HPDE6-E6E7 (cell line): Measurements from ENCODE around the gene CACNA1B.

Experiments used
- DNase-seq: peaks from one replicate; pipeline ENCODE4 v3.0.0; 2011; ENCODE audit warnings: missing footprints; ENCODE audit errors: extremely low spot score

The CACNA1B gene

GRCh38 chr9:137984520-137985257 is 107.1 kb downstream of the CACNA1B start:
- DNase-seq = no peak

DNA sequence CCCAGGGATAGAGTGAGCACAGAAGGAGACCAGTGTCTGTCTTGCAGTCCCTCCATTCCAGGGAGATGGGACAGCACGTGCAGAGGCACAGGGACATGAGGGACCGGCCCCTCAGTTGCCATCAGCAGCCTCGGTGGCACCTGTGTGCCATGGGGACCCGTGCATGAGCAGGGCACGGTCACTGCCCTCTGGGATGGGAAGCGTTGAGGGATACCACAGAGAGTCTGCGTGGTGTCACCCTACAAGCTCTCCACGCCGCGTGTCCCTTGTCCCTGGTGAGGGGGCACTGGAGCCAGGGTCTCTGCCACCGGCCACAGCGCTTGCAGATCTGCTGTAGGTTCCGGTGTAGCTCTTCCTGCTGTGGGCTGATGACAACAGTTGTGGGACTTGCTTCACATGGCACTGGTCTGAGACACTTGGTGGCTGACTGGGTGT is 108.1 kb downstream of the CACNA1B start:
- DNase-seq = no peak

GRCh38 chr9:137986268-137987099 is 108.9 kb downstream of the CACNA1B start:
- no peak for DNase-seq

- no peak for DNase-seq
Observed at GRCh38 chr9:137987244-137988030, 109.9 kb downstream of the CACNA1B start.

- DNase-seq = no peak
Observed at GRCh38 chr9:137988051-137988450, 110.5 kb downstream of the CACNA1B start.

DNA sequence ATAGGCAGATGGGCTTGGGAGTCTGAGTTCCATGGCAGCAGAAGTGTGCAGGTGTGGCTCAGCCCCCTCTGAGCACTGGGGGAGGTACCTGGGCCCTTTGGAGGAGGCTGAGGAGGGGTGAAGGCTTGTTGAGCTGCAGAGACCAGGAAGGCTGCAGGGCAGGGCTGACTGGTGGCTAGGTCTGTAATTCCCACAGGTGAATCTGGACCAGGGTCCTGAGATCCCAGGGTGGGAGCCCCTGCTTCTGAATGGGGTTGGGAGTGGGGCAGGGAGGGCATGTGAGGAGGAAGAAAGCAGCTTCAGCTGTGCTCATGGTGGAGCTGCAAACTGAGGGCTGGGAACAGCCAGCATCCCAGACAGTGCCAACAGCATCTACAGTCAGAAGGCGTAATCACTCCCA is 111.1 kb downstream of the CACNA1B start:
- DNase-seq = no peak

DNA sequence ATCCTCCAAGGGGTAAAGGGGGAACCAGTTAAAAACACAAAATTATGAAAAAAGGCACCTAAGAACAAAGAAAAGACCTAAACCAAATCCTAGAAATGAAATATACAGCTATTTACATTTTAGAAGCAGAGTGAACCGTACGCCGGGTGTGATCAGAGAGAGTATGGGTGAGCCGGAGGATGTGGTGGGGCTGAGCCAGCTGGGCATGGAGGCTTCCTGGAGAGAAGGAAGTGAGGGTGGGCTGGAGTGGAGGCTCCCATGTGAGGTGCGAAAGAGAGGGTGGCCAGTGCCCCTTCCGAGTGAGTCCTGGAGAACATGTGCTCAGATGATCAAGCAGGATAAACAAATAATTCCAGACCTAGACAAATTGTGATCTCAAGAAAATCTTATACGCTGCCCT is 111.6 kb downstream of the CACNA1B start:
- no peak for DNase-seq

DNA sequence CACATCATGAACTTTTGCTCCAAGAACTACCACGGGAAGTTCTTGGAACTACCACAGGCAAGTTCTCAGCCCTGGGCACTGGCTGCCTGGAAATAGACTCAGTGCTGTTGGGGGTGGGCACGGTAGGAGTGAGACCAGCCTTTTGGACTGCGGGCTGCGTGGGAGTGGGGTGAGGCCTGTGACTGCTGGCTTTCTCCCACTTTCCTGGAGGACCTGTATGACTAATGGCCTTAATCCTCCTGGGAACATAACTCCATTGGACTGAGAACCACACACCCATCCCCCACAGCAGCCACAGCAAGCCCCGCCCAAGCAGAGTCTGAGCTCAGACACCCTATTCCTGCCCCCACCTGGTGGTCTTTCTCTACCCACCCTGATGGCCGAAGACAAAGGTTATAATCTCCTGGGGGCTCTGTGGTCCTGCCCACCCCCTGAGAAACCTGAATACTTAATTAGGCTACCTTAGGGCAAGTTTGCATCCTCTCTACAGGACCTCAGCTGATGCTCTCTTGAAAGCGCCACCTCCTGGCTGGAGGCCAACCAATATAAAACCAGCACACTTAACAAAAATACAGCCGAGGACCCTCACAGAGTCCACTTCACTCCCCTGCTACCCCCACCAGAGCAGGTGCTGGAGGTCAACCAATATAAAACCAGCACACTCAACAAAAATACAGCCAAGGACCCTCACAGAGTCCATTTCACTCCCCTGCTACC is 112.6 kb downstream of the CACNA1B start:
- no peak for DNase-seq

- DNase-seq = no peak
Observed at GRCh38 chr9:138003485-138004190, 126.1 kb downstream of the CACNA1B start.

GRCh38 chr9:138006576-138007233 is 129.1 kb downstream of the CACNA1B start:
- DNase-seq = no peak

DNA sequence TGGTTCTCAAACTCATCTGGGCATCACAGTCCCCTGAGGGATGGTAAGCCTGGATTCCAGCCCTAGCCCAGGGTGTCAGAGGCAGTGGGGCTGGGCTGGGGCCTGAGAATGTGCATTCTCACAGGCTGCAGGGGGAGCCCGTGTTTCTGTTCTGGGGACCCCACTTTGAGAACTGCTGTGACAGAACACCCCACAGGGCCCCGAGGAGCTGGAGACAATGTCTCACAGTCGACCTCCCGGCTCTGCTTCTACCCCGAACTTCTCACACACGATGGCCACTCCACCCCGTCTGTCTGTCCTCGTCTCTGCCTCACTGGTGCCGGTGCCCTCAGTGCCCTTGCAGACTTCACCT is 130.0 kb downstream of the CACNA1B start:
- DNase-seq = no peak

GRCh38 chr9:138007918-138008841 is 130.6 kb downstream of the CACNA1B start:
- DNase-seq = no peak

DNA sequence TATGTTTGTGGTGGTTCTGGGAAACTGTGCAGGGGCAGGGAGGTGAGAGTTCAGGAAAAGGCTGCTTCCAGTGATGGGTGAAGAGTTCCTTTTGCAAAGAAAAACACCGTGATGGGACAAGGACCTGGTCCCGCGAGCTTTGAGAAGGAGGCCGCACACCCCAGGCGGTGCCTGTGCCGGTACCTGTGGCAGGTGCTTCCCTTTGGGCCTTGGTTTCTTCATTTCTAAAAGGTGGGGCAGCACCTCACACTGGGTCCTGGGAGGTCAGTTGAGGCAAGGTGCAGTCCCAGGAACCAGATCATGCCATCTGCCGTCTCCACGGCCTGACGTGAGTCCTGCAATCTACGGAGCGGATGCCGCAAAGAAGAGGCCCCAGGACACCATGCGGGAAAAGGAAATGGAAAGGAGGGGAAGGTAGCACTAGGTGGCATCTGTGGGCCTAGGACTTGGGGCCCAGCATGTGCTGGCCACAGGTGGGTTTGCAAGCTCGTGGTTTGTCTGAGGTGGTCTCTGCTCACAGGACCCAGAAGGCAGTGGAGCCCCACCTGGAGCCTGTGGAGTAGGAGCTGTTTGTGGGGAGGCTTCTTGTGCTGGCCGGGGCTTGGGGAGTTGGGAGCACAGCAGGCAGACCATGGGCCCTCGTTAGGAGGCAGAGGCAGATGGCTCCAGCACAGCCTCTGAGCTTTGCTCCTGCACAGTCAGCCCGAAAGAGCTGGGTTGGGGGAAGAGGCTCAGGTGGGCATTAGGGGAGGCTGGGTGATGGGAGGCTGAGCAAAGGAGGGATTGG is 131.6 kb downstream of the CACNA1B start:
- no peak for DNase-seq

DNA sequence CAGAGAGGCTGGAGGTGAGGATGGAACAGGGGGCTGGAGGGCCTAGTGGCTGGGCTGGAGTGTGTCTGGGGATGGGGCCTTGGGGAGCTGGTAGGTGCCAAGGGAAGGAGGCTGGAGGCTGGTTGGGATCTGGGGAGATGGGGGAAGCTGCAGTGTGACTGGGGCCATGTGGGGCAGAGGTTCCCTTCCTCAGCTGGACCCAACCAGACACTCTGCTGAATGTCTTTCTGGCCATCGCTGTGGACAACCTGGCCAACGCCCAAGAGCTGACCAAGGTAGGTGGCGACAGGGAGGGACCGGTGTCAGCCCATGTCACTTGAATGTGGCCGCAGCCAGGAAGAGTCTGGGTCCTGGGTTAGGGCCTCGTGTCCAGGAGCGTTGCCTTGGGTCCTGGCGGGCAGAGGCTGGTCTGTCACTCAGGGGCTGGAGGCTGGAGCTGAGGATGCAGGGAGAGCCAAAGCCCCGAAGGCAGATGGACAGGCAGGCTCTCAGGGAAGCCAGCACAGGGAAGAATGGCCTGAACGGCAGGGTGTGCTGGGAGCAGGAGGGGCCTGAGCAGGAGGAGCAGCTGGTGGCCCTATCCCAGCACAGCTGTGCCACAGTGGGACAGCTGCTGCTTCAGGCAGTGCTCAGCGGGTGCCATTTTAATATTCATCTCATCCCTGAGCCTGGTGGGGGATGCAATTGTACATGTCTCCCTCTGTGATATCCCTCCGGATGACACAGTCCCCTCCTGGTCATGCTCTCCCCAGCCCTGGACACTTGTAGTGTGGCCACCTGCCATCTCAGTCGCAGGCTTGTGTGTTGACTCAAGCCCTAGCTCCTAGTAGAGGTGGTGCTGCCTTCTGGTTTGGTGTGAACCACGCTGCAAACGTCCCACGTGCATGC is 132.5 kb downstream of the CACNA1B start:
- no peak for DNase-seq

DNA sequence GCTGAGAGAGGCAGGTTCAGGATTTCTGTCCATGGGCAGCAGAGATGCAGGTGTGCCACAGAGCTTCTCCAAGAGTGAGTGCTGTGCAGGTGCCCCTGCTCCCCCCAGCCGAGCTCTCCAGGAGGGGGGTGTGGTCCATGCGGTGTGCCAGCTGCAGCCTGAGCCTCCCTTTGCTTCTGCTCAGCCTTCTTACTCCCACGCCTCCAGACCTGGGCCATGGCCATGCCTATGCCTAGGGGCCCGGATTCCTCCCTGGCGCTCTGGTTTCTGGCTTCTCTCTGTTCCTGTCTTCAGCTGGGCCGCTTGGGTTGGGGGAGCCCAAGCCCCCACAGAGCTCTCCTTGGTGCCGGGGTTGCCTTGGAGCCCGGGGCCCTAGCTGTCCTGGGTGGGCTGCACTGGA is 133.3 kb downstream of the CACNA1B start:
- DNase-seq = no peak

GRCh38 chr9:138011951-138012500 is 134.4 kb downstream of the CACNA1B start:
- no peak for DNase-seq

DNA sequence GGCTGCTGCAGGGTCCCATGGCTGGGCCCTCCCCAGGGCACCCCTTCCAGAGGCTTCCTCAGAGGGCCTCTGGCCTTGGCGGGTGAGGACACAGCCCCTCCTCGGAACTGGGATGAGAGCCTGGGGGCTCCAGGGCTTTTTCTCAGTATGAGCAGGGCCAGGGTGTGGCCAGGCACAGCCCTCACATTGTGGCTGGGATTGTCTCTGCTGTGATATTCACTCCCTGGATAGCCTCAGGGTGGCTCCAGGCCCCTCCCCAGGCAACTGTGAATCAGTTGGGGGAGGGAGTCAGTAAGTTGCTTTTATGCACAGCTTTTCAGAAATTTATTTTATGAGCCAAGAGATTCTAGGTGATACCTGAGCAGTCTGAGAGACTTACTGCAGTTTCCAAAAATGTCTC is 135.7 kb downstream of the CACNA1B start:
- DNase-seq = no peak
